Inflammatory macrophage treated with lipopolysaccharide for 1 hour (primary cell): ENCODE measurements around the gene PPP1R12C.

ENCODE experiments used
- DNase-seq, 2 donors: peaks; one replicate each; pipeline ENCODE4 v3.0.0-alpha.2; 2020 to 2022

PPP1R12C gene

GRCh38 chr19:55146078-55146704, 28.8 kb upstream of the PPP1R12C start:
- peak in 1 of 2 donors; percentile 34 for DNase-seq

GRCh38 chr19:55145232-55145631, 27.8 kb upstream of the PPP1R12C start:
- DNase-seq: peak in 1 of 2 donors; percentile 43

DNA sequence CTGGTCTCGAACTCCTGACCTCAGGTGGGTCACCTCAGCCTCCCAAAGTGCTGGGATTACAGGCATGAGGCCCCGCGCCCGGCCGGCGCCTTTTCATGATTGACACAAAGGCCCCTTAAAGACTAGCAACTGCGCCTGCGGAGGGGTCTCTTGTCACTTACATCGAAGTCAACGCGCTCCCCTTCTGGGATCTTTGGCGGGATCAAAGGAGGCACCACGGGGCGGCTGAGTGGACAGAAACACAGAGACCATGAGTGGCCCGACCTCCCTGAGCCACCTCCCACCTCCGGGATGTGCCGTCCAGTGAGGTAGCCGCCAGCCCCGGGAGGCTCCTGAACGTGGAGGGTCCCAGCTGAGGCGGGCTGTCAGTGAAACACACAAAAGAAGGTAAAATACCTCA, 24.3 kb upstream of the PPP1R12C start:
- DNase-seq: no peak

DNA sequence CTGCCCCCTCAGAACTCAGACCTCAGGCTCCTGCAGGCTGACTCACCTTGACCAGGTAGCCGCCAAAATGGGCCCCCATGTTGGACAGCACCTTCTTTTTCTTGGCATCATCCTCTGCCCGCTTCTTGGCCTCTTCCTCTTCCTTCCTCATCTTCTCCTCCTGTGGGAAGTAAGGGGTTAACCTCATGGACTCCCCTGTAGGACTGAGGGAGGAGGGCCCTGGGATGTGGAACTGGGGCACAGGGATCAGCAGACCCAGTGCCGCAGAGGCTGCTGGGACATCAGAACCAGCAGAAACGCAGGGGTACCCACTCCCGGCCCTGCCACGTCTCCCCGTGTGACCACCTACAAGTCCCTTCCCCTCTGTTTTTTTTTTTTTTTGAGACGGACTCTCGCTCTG, 20.5 kb upstream of the PPP1R12C start:
- no peak for DNase-seq

GRCh38 chr19:55136399-55137102, 19.1 kb upstream of the PPP1R12C start:
- DNase-seq: no peak

DNA sequence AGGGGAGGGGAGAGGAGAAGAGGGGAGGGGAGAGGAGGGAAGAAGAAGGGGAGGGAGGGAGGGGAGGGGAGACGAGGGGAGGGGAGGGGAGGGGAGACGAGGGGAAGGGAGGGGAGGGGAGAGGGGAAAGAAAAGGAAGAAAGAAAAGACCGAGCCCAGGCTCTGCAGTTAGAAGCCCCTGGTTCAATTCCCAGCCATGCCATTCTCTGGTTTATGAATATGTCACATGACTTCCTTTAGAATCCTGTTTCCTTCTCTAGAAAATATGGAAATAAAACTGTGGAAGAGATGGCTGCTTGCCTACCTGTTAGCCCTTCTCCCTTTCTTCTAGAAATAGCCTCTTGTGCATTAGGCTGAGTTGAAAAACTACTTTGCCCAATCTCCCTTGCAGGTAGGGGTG, 17.3 kb upstream of the PPP1R12C start:
- DNase-seq: no peak

- DNase-seq: no peak
Measured at GRCh38 chr19:55133639-55134444, 16.4 kb upstream of the PPP1R12C start.

DNA sequence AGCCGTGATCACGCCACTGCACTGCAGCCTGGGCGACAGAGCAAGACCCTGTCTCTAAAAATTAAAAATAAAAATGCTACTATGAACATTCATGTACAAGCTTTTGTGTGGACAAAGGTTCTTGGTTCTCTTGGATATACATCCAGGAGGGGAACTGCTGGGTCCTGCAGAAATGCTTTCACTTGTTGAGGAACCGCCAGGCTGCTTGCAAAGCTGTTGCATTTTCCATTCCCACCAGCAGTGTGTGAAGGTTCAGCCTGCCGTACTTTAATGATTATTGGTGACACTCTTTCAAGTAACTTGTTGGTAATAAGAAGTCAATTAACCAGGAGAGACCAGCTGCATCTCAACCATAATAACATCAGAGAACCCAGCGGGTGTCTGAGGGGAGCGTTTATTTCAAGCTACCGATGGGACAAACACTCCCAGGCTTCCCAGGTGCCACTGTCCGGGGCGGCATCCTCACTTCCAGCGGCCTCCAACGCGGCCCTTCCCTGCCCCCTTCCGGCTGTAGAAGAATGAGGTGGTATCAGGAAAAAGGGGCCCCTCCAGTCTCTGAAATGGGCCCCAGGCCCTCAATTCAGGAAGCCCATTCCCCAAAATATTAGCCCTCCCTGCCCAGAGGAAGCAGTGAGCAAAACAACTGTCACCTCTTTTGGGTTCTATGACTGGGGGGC, 15.2 kb upstream of the PPP1R12C start:
- DNase-seq: peak in 1 of 2 donors; percentile 22

GRCh38 chr19:55131421-55131820, 14.0 kb upstream of the PPP1R12C start:
- no peak for DNase-seq

DNA sequence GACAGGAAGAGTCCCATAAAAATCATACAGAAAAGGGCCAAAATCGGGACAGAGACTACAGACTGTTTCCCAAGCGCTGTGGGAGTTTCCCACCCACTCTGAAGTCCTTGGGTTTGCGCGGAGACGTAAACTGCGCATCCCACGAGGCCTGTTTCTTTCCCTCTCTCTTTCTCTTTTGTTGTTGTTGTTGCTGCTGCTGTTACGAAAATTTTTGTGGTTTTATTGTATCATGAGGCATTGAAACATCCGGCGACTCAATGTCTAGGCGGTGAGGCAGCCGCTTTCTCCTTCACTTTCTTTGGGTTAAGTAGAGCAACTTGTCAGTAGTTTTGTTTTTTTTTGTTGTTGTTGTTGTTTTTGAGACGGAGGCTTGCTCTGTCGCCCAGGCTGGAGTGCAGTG, 1.6 kb upstream of the PPP1R12C start:
- peak; percentile 64 to 66 for DNase-seq

DNA sequence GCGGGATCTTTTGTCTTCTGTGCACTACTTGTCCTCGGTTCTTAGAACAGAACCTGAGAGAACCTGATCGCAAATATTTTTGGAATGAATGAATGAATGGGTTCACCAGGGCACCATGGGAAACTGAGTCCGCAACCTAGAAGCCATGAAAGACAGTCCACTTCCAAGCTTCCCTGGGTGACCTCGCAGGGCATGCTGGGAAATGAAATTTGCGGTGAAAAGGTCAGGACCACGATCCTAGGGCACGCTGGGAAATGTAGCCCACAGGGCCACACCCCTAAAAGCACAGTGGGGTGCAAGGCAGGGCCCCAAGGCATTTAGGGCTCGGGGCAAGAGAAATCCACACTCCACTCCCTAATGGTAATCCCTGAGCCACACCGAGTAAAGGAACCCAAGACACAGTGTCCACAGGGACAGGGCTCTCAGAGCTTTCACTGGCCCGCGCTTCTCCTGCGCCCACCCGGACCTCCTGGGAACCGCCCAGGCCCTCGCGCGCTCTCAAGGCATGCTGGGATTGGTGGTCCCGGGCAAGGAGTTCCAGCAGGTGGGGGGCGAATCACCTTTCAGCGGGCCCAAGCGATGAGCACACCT, 1.1 kb upstream of the PPP1R12C start:
- DNase-seq: peak; percentile 49 to 58

DNA sequence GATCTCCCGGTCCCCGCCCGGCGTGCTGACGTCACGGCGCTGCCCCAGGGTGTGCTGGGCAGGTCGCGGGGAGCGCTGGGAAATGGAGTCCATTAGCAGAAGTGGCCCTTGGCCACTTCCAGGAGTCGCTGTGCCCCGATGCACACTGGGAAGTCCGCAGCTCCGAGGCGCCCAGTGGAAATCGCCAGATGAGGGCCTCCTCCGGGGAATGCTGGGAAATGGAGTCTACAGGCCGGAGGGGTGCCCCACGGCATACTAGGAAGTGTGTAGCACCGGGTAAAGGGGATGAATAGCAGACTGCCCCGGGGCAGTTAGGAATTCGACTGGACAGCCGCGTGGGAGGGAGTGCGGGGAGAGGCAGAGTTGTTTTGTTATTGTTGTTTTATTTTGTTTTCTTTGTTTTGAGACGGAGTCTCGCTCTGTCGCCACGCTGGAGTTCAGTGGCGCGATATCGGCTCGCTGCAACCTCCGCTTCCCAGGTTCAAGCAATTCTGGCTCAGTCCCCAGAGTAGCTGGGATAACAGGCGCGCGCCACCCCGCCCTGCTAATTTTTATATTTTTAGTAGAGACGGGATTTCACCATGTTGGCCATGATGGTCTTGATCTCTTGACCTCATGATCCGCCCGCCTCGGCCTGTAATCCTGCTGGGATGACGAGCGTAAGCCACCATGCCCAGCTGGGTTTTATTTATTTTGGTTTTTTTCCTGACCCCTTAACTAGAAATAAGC, 390 bp upstream of the PPP1R12C start:
- peak; percentile 98 to 99 for DNase-seq

DNA sequence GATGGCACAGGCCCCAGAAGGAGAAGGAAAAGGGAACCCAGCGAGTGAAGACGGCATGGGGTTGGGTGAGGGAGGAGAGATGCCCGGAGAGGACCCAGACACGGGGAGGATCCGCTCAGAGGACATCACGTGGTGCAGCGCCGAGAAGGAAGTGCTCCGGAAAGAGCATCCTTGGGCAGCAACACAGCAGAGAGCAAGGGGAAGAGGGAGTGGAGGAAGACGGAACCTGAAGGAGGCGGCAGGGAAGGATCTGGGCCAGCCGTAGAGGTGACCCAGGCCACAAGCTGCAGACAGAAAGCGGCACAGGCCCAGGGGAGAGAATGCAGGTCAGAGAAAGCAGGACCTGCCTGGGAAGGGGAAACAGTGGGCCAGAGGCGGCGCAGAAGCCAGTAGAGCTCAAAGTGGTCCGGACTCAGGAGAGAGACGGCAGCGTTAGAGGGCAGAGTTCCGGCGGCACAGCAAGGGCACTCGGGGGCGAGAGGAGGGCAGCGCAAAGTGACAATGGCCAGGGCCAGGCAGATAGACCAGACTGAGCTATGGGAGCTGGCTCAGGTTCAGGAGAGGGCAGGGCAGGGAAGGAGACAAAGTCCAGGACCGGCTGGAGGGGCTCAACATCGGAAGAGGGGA, 1.1 kb downstream of the PPP1R12C start:
- peak; percentile 54 to 70 for DNase-seq

DNA sequence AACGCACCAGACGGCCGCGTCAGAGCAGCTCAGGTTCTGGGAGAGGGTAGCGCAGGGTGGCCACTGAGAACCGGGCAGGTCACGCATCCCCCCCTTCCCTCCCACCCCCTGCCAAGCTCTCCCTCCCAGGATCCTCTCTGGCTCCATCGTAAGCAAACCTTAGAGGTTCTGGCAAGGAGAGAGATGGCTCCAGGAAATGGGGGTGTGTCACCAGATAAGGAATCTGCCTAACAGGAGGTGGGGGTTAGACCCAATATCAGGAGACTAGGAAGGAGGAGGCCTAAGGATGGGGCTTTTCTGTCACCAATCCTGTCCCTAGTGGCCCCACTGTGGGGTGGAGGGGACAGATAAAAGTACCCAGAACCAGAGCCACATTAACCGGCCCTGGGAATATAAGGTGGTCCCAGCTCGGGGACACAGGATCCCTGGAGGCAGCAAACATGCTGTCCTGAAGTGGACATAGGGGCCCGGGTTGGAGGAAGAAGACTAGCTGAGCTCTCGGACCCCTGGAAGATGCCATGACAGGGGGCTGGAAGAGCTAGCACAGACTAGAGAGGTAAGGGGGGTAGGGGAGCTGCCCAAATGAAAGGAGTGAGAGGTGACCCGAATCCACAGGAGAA, 1.9 kb downstream of the PPP1R12C start:
- no peak for DNase-seq

DNA sequence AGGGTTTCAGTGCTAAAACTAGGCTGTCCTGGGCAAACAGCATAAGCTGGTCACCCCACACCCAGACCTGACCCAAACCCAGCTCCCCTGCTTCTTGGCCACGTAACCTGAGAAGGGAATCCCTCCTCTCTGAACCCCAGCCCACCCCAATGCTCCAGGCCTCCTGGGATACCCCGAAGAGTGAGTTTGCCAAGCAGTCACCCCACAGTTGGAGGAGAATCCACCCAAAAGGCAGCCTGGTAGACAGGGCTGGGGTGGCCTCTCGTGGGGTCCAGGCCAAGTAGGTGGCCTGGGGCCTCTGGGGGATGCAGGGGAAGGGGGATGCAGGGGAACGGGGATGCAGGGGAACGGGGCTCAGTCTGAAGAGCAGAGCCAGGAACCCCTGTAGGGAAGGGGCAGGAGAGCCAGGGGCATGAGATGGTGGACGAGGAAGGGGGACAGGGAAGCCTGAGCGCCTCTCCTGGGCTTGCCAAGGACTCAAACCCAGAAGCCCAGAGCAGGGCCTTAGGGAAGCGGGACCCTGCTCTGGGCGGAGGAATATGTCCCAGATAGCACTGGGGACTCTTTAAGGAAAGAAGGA, 2.8 kb downstream of the PPP1R12C start:
- DNase-seq: no peak

- DNase-seq: no peak
Measured at GRCh38 chr19:55113570-55114039, 3.8 kb downstream of the PPP1R12C start.

GRCh38 chr19:55112777-55113569, 4.5 kb downstream of the PPP1R12C start:
- DNase-seq: no peak

DNA sequence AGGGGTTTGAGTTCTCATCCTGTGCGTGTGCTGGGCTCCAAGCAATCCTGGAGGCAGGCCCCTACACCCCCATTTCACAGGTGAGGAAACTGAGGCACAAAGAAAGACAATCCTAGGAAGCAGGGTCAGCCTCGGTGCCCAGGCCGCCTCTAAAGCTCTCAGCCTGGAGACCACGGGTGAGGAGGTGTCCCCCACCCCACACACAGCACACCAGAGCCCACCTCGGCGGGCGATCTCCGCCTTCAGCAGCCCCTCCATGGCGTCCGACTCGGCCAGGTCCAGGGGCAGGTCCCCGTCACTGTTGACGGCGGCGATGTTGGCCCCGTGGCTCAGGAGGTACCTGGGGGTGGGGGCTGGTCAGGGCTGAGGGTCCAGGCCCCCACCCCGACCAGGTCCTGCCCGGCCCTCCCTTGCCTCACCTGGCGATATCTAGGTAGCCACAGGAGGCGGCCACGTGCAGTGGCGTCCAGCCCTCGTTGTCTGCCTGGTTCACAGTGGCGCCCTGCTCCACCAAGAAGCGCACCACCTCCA, 5.1 kb downstream of the PPP1R12C start:
- no peak for DNase-seq

- DNase-seq: no peak
Measured at GRCh38 chr19:55111238-55111831, 6.1 kb downstream of the PPP1R12C start.
